ENCODE data around the gene ARID5B.
A peak's percentile ranks its signal among the peaks of the same experiment; 100 is the strongest.

DNA sequence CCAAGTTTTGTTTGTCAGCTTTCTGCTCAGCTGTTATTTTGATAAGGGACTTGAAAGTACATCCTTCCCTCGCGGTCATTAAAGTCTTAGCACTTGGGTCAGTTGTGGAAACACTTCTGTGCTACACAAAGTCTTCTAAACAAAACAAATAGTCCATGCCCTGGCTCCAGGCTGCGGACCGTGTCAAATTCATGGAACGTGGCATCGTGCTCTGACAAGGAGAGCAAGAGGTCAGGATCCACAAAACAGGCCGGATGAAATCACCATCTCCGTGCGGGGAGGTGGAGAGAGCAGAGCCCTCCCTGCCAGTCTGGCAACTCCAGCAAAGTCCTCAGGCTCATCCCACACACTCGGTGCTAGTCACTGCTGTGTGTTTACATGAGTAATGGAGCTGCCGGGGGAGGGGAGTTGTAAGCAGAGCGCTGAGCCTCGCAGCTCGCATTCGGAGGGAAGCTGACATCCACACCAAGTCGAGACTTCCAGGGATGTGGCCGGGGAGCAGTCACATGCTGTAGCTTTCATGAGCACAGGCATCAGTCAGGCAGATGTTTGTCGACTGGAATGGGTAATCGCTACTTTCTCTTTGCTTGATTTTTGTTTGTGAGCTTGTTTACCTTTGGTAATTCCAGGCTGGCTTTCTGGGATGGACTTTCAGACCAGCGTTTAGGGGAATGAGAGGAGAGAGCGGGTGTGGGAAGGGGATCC is 147.6 kb downstream of the ARID5B start:
- TF ChIP-seq, protein P1, sequence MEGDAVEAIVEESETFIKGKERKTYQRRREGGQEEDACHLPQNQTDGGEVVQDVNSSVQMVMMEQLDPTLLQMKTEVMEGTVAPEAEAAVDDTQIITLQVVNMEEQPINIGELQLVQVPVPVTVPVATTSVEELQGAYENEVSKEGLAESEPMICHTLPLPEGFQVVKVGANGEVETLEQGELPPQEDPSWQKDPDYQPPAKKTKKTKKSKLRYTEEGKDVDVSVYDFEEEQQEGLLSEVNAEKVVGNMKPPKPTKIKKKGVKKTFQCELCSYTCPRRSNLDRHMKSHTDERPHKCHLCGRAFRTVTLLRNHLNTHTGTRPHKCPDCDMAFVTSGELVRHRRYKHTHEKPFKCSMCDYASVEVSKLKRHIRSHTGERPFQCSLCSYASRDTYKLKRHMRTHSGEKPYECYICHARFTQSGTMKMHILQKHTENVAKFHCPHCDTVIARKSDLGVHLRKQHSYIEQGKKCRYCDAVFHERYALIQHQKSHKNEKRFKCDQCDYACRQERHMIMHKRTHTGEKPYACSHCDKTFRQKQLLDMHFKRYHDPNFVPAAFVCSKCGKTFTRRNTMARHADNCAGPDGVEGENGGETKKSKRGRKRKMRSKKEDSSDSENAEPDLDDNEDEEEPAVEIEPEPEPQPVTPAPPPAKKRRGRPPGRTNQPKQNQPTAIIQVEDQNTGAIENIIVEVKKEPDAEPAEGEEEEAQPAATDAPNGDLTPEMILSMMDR (IDR thresholded peaks at IDR 0.05), result no peak
- peak in 1 of 2 donors; percentile 63 for TF ChIP-seq POLR2A (IDR thresholded peaks at IDR 0.05)
